T-helper 1 cell treated with Interleukin-12 subunit alpha and Interleukin-12 subunit beta and Interleukin-4 antibody, amounts not matched to agents 30 ng/mL and 1 ng/mL, for 36 hours (primary cell): ENCODE data around the gene HCN3. TPM values are rescaled to one million over a fixed set of nuclear protein-coding genes. Genes with fewer than 3 reads are reported as not detected.

Source experiments
- intact Hi-C: fragments of 100-400 bp; cut with micrococcal nuclease; formaldehyde crosslinking; loops from one replicate; pipeline ENCODE4 v1.15.1; 2024
- total RNA-seq: library from RNA; stranded (reverse); gene quantifications from 2 replicates; pipeline ENCODE4 v1.2.3, GENCODE V29; 2022

HCN3 gene
- total RNA-seq, 1 donor from 2014 or later, result 2.5 TPM

DNA sequence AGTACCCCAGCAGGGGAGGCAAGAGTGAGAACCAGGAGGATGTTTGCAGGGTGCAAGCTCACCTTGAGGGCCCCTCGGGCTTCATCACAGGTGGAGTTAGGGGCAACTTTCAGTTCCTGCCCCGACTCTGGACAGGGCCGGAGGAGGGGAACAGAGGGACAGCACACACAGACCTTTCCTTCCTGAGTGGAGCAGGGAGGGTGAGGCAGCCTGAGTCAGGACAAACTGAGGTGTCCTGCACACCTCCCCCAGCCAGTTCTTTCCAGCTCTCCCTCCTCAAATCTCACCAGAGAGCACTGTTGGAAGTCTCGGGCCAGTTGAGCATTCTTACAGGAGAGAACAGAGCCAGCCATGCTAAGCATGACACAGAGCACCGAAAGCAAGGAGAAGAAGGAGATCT, 23.5 kb upstream of the HCN3 start:
- intact Hi-C loops, result loop anchor here (2.0 kb wide), 1 partner anchor 767 kb away; the partner anchor contains the start of gene SSR2

DNA sequence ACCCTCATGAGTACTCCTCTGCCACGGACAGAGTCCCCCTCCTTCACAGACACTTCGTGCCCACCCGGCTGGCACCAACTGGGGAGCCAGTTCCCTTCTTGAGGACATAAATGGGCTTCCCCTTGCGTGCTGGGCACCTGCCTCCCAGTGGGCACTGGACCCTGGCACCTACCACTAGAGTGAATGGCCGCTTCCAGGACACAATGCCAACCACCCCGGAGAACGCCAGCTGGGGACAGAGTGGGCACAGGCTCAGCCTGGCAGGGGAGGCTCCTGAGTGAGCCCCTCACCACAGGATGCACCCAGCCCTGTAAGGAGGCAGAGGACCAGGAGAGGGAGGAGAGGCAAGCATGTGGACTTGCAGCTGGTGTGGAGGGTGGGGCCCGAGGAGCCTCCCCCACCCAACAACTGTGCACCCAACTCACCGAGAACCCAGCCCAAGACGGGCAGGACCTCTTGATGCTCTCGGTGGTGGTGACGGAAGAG, 23.0 kb upstream of the HCN3 start:
- intact Hi-C loops, result loop anchor here (2.0 kb wide), 1 partner anchor 767 kb away; the partner anchor contains the start of gene SSR2

DNA sequence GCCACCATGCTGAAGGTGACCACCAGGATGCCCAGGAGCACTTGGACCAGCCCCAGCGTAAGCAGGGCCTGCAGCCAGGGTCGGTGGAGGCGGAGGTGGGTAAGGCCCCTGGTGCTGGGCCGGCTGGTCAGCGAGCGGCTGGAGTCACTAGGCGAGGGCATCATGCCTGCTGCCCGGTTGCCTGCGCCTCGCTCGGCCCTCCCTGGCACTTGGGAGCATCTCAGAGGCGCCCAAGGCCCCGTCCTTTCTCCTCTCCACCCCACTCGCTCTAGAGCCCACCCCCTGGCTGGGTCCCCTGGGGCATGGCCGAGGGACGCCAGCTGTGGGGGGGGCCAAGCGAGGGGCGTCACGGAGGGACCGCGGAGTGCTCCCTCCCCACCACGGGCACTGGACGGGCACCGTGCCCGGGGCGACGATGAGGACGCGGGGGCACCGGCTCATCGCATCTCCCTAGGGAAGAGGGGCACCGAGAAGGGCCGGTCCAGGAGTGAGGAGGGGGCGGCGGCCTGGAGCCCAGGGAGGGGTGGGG, 22.5 kb upstream of the HCN3 start:
- intact Hi-C loops, result loop anchor here (1.0 to 2.0 kb wide), 5 partner anchors 13 to 766 kb away; partner anchors contain the start of genes CLK2 and SSR2

DNA sequence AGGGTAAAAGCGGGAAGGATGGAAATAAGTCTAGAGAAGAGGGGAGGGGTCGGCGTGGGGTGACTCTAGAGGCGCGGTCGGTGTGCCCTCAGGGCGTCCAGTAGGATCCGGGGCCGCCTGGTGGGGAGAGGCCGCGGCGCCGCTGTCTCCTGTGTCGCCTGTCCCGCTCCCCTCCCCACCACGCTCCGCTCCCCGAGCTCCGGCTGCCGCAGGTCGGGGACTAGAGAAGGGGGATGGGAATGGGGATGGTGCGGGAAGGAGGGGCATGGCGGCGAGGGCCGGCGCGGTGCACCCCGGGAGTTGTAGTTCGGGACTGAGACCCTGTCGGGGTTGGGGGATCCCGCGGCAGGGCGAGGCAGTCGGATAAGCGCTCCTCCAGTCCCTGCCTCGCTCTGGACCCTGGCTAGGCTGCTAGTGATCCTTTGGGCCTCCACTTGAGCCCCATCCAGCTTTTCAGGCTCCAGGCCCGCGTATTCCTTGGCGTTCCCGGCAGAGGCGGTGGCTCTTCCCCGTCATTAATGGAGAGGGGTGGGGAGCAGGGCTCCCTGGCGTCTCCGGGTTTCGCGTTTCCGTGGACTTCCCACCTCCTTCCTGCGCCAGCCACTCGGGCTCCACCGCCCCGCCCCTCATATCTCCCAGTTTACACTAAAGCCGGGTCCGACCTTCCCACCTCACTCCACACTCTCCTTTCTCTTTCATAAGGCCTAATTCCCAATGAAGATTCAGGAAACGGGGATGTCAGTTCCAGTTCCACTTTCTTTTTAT, 21.8 kb upstream of the HCN3 start, which contains the start of gene ENTREP3:
Gene ENTREP3 (minus strand): TSS at position 241 of the 765 bp plus-strand sequence. CDS start 606 bp downstream, outside the sequence.
- intact Hi-C loops, result loop anchor here (1.0 to 2.0 kb wide), 5 partner anchors 14 to 765 kb away; partner anchors contain the start of genes CLK2 and SSR2

DNA sequence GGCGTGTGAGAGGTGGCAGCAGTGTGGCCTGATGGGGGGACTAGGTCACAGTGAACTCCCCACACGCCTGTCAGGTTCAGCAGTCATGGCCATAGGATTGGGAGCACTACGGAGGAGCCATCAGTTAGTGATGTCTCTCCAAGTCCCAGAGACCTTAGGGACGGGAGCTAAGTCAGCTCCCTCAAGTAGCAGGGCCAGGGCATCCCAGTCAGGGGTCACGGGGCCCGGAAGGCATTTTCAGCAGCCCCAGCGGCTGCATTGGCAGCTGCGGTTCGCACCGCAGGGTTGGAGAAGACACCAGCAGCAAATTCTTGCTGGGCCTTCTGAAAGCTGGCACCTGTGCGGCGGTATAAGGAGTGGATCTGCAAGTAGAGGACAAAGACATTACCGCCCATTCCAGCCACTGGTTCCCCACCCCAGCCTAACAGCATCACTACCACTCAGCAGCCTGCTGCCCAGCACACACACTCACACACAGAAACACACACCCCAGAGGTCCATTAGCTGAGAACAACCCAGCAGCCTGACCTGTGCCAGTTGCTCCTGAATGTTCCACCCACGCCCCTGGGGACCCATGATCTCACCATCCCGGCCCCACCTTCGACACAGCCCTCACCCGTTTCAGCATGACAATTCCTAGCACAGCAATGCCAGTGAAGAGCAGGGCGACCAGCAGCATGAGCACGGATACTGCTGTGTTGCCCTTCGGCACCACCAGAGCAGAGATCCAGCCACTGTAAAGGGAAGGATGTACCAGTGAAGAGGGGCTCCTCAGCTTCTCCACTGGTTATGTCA, 21.0 kb upstream of the HCN3 start:
- intact Hi-C loops, result no loop called here

DNA sequence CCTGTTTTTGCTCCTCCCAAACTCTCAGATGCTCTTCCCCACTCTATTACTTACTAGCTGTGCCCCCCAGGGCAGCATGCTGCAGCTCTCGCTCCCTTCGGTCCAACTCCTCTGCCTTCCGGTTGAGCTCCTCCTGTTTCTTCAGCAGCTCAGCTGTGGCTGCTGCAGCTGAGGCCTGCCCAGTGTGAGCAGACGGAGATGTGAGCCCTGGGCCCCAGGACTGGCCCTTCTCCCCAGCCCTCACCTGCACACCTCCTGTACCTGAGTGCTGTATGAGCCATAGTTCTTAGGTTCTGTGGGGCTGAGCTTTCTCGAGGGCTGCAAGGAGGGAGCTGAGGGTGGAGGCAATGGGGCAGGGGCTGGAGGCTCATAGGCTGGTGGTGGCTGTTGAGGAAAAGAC, 17.0 kb upstream of the HCN3 start:
- intact Hi-C loops, result no loop called here

DNA sequence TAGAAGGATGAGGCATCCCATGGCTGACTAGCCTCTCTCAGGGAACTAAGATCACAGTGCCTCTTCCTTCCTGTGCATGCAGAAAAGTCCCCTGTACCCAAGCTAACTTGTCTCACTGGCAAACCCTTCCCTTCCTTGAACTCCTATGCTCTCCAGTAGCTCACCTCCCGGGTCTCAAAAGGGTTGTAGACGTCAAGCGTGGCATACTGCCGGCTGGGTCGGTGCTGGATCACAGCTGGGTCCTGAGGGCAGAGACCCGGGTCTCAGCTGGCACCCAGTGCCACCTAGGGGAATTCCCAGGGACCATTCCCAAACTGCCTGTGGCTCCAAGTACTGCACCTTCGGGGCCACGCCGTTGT, 15.8 kb upstream of the HCN3 start:
- intact Hi-C loops, result no loop called here

DNA sequence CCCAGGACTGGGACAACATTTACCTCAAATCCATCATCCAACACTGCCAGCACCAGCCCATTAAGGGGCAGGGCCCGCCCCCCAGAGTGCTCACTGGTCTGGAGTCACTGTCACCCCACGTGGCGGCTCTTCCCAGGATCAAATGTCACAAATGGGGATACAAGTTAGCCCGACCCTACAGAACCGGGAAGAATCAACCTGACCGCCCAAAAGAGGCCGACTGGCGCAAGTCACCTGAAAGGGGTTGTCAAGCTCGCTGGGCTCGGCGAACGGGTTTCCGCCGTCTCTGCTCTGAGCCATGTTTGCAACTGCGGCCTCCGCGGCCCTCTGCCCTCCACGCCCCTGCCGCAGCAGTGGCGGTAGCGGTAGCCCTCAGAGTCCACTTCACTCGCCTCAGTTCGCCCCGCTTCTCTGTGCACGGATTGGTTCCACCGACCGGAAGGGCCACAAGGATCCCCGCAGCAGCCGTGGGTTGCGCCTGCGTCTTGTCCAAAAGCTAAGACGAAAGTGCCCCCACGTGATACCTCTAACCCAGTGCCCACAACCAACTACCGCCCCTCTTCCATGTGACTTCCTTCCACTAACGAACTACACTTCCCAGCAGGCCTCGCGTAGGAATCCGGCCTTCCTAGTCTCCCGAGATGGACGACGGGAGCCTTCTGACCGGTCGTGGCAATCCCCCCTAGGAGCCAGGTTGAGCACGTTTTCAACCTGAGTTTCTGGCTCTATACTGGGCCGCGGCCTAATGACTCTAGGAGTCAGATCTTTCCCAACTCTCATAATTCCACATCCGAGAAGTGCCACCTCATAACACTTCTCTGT, 15.2 kb upstream of the HCN3 start, which contains the start of gene SCAMP3:
Gene SCAMP3 (minus strand): TSS at position 509 of the 822 bp plus-strand sequence. CDS start 209 bp downstream, at position 300.
- intact Hi-C loops, result loop anchor here (1.0 to 2.0 kb wide), 7 partner anchors 11 to 759 kb away; partner anchors contain the start of genes CLK2, FDPS, HCN3 and MTX1

DNA sequence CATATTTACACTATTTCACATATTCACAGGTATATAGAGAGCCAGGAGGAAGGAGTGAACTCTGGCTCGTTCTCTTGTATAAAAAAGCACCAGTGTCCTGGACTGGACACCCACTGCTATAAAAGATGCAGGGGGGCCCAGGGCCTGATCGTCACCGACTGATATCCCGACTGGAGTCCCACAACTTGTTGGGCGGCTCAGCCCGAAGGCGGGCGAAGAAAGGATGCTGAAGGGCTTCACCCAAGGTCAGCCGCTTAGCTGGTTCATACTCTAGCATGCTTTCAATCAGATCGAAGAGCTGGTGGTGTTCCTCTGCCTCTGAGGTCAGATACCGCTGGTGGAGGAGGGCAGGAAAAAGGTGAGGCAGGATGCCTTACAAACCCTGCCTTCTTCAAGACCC, 14.2 kb upstream of the HCN3 start:
- intact Hi-C loops, result loop anchor here (2.0 kb wide), 1 partner anchor 758 kb away; the partner anchor contains the start of gene SSR2

DNA sequence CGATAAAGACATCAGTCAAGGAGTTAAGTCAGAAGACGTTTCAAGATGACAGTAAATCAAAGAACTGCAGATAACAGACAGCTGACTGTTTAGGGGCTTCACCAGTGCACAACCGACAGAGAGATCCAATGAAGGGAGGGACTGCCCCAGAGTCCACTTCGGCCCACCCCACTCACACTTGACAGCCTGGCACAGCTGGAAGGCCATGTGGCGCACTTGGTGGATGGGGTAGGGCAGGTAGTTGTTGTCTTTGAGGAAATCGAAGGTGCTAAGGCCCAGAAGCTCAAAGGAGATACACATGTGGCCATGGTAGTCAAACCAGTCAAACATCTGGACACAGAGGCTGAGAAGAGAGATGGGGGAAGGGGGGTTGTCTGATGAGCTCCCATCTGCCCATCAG, 10.7 kb upstream of the HCN3 start:
- intact Hi-C loops, result no loop called here

DNA sequence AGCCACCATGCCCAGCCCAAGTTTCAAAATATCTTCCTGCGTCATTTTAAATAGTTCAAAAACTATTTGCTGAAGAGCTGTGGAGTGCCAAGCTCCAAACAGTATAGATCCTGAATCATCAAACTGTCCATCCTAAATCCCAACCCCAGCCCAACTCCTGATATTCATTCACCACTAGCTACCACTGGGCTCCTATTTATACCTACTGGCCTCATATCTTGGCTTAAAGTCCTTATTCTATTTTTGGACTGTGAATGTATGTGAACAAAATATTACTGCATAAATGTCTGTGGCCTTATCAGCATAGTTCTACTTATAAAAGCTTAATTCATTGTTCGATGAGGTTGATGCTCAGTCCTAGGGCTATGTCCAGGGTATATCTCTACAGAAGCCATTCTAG, 9.9 kb upstream of the HCN3 start:
- intact Hi-C loops, result no loop called here

DNA sequence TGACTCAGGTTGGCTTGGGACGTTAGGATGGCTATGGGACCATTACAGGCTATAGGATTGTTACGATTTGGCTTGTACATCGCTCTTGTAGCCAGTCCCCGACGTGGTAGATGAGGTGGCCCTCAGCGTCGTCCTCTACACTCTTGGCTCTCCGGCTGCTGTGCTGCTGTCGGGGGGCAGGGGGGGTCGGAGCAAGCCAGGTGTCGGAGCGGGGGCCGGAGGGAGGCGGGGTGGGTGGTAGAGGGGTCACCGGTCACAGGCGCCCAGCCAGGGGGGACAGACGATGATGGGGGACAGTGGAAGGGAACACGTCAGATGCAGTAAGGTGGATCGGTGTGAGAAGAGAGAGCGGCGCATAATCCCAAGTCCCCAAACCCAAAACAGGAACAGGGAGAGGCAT, 8.6 kb upstream of the HCN3 start:
- intact Hi-C loops, result no loop called here

DNA sequence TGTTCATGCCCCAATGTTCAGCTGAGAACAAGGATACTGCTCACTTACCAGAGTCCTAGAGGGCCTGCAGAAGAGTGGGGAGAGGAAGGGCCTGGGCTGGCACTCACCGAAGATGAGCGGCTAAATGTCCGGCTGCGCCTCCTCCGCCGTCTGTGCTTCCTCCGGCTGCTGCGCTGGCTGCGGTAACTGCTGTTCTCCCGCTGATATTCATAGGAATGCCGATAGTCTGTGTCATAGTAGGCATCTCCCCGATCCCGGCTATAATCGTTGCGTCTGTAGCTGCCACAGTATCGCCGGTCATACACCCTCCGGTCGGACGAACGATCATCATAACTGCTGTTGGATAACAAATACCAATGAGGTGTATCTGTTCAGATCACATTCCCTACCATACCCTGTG, 7.9 kb upstream of the HCN3 start:
- intact Hi-C loops, result no loop called here

DNA sequence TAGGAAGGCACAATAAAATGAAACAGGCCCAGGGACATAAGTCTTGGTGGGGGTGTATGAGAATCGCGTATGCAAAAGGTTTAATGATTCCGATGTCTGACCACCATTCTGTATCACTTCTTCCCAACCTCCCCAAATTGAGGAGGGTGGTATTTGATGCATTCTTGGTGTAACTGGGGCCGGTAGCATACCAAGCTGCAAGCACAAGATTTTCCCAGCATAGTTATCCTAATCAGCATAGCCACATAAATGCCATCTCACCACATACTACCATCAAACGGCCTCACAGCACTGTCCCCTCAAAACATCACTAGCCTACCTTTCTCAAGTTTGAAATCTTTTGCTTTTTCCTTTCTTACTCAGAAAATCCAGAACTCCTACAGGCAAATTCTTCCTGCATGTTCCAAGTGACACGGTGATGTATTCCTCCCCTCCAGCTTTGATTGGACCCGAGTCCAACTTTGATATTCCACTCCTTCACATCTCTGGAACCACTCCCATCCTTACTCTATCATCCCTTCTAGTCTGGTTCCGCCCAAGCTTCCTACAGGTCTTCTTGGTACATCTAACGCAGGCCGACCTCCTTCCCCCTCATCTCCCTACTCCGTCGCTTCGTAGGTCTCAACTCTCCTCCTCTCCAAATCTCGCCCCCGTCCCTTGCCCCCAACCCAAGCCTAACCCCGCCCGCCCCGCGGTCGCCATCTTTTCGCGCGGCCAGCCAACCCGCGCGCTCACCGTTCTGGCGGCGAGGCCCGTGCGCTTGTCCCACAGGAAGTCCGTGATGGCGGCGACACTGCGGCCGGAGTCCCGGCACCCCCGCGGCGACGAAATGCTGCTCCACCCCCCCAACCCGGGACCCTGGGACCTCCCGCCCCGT, 4.6 kb upstream of the HCN3 start:
- intact Hi-C loops, result loop anchor here (1.0 to 10.0 kb wide), 11 partner anchors 10 to 1010 kb away; partner anchors contain the start of genes ASH1L, ENTREP3, FDPS and GON4L

DNA sequence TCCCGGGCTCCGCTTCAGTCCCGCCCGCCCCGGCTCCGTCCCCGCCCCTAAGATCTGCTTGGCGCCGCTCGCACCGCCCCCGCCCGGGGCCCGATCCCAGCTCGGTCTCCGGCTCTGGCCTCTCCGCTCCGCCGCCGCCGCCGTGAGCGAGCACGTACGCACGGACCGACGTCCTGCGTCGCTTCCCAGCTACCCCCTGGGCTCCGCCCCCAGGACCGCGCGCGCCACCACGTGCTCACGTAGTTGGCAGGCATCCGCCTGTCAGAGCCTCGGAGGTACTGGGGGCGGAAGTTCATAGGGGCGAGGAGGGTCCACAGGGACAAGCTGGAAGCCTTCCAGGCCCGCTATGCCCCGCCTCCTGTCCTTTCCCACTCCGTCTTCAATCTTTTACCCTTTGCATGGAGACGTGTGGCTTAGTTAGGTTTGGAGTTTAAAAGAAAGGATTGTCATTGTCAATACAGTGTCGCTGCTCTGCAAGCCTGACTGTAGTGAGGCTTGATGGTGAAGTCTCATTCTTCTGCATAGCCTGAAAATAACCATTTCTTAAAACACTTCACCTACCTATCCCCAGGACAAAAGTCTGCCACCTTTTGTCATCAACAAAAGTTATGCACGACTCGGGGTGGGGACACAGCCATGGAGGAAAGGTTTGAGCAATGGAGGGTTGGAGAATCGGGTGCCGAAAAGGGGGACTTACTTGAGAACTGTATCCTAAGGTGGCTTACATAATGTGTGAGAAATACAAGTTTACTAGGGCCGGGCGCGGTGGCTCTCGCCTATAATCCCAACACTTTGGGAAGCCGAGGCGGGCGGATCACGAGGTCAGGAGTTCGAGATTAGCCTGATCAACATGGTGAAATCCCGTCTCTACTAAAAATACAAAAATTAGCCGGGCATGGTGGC, 3.7 kb upstream of the HCN3 start, which contains the start of gene CLK2:
Gene CLK2 (minus strand): TSS at position 162 of the 903 bp plus-strand sequence. CDS start 2,527 bp downstream, outside the sequence.
- intact Hi-C loops, result loop anchor here (1.0 to 10.0 kb wide), 11 partner anchors 11 to 1009 kb away; partner anchors contain the start of genes ASH1L, ENTREP3, FDPS and GON4L

DNA sequence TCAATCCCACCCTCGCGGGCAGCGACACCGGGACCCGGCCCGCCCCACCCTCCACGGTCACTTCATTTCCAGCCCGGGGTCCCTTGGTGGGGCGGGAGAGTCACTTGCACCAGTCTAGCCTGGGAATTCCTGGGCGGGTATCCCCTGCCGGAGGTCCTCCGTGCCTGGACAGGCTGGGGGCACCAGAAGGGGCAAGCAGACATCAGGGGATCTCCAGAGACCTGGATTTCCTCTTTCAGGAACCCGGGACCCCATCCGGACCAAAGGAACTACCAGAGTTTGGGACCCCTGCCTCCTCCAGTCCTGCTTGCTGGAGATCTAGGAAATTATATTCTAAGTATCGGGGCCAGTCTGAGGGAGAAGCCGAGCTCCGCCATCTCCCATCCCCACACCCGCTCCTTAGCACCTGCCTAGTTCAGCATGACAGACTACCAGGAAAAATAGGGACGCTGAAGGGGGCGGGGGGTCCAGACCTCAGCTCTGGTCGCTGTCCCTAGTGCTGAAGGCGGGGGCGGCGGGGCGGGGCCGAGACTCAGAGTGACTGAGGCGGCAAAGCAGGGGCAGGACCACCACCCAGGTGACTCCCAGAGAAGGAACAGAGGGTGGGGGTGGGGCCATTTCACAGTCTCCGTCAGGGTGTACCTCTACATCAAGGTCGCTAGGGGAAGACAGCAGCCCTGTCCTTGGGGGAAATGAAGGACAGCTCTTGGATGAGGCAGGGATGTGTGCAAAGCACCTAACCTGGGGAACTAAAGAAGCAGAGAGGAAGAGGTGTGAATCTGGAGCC, 832 bp downstream of the HCN3 start:
- intact Hi-C loops, result loop anchor here (1.0 to 10.0 kb wide), 6 partner anchors 16 to 777 kb away; partner anchors contain the start of genes ASH1L, FDPS, LAMTOR2 and SCAMP3

DNA sequence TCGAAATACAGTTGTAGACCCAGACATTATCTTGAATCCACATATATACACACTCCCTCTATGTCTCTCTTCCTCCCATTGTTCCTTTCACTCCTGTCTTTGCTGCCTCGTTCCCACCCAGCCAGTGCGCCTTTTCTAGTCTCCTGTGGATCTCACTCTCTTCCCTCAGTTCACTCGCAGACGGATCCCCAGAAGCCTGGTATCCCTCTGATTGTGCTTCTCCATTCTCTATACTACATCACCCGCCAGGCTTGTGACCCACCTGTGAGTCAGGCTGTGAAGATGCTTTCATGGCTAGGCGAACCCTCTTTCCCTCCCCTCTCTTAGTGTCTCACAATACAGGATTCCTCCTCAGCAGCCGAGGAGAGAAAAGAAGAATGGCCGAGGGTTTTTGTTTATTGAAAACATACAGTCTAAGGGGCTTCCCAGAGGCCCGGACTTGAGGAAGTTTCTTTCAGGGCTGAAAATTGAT, 1.5 kb downstream of the HCN3 start:
- intact Hi-C loops, result loop anchor here (1.0 to 10.0 kb wide), 3 partner anchors 286 to 776 kb away; partner anchors contain the start of genes ASH1L, LAMTOR2 and UBQLN4
